GM19455 (cell line): Measurements from ENCODE around the gene SMNDC1.
"Not testable (repeated sequence)": the region's sequence is repeated elsewhere in the genome, so short reads cannot be mapped to it uniquely, and the experiment has no call there.

Experiments
- ATAC-seq: cut with Tn5 transposase; IDR thresholded peaks from one replicate; pipeline ENCODE4 v1.9.1; 2021; ENCODE audit not compliant: unreplicated experiment

Gene SMNDC1

DNA sequence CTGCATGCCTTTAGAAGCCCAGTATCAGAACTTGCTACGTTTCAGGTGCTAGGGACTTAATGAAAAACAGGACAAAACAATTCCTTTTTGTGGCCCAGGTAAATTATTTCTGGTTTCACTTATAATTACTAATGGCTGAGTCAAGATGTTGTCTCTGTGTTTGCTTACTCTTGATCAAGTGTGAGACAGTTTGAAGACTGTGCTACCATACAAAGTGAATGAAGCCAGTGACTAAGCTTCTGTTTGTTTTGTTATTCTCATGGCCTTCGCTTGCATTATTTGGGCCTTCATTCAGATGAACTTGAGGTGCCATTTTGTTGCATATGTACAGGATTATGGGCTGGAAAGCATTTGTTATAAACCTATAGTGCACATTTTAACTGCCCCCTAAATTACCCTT, 17.9 kb downstream of the SMNDC1 start:
- no peak for ATAC-seq

DNA sequence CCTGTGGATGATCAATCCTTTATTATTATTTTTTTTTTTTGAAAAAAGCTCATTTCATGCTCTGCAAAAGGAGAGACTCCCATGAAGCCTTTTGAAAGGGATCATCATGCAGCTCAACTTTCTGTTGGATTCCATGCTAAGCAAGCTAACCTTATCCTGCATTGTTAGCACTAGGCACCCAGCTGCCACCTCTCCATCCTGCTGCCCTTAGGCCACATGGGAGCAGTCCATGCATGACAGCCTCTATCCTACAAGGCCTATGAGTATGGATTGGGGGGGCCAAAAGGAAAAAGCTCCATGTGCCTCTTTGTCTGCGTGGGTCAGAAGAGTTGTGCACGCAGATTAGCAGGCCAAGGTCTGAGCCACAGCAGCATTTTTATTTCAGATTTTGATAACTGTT, 19.2 kb downstream of the SMNDC1 start:
- ATAC-seq, result no peak

DNA sequence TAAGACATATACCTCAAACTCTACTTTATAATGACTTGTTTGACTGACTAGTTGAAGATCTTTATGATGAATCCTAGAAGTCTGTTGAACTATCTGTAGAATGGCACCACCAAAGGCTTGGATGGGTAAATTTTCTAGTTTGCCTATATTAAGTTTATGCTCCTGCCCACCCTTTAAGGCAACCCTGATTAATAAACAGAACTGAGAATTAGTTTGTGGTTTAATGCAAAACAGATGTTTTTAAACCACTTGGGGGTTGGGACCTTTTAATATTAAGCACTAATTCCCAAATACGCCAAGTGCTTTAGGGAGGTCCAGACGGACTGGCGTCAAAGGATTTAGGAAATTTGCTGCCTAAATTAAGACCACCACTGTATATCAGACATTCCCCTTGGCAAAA, 20.5 kb downstream of the SMNDC1 start:
- ATAC-seq, result no peak

DNA sequence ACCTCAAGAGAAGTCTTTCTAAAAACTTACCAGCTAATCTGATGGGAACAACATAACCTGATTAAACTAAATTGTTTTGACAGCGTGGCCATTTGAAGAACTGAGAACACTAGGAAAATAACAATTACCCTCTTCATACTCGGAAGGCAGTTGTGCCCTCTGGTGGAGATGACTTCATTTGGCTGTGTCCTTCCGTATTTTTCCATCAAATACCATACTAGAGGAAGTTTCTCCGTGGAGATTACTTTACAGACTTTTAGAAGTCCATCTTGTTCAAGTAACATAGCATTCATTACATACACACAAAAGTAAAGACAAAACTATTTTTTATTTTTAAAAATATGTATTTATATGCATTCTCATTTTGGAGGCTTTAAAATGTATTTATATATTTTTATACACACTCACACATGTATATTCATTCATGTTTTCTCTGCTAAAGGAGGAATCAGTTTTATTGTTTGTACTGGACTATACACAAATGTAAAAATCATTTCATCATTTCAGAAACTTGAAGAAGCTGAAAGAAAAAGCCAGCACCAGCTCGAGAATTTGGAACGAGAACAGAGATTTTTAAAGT, 25.2 kb downstream of the SMNDC1 start:
- no peak for ATAC-seq

DNA sequence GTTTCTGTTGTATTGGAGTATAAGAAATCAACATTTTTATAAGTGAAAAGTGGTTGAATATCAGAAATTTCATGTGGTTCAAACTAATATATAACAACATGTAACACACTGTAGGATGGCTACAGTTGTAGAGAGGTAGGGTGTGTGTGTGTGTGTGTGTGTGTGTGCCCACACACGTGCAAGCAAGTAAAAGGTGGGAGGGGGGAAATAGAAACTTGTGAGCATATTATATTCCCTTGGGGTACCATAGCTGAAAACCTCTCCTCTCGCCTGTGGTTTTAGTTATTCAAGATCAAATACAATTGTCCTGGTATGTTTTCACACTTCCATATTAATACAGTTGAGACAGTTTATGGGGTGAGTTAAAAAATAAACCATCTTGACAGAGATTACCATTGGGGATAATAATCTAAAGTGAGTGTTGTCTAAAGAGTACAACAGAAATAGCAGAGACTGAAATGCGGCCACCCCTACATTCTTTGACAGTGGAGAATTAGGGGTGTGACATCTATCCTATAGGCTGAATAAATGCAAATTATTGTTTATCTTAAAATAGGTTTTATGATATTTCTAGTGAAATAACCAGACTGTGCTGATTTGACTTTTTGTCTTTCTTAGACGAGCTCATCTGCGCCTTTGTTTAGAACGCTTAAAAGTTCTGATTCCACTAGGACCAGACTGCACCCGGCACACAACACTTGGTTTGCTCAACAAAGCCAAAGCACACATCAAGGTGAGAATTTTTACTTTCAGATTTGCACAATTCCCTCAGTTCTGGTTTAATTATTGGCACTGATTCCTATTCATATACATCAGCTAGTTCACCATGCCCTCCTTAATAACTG, 25.9 kb downstream of the SMNDC1 start:
- no peak for ATAC-seq

DNA sequence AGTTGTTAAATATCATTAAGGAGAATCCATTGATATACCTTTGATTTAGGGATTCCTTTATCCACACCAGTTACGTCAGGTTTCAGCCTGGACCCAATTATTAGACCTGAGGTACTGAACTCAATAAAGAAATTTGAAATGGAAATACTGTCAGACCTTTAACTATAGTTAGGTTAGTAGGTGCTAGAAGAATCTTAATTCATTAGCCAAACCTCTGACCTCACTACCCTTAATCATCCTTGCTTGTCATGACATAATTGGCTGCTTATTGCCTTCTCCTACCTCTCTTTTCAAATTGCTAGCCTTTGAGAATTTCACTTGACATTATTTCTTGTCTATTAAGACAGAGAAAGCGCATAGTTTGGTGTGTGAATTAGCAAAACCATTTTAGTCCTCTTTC, 27.1 kb downstream of the SMNDC1 start:
- no peak for ATAC-seq

DNA sequence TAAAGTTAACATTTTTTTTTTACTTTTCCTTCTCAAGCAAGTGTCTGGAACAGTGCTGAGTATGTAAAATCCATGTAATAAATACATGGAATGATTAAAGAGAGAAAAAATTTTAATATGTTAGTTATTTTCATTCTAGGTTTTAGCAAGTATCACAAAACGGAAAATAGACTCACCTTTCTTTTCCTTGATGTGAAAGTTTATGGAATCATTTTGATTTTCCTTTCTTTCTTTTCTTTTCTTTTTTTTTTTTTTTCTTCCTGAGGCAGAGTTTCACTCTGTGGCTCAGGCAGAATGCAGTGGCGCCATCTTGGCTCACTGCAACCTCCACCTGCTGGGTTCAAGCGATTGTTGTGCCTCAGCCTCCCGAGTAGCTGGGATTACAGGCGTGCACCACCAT, 28.1 kb downstream of the SMNDC1 start:
- no peak for ATAC-seq

DNA sequence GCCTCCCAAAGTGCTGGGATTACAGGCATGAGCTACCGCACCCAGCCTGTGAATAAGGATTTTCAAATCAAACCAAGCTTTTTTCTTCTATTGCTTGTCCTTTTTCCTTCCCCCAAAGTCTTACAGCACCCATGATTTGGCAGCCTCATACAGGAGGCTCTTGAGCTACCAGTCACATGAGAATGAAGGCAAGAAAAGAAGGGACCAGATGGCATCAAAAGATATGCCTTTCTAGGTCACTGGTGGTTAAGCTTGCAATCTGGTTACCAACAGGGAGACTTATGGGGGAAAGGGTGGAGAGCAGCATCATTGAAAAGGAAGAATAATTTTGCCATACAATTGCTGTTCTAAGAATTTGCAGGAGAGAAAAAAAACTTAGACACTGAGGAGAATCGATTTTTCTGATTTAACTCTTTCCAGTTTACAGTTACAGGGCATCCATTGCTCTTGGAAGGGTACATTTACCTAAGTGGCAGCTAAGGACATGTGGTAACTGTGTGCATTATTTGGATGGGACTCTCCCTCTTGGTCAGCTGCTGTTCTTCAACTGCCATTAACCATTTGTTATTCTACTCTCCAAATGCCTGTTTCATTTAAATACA, 29.5 kb downstream of the SMNDC1 start:
- ATAC-seq, result no peak

DNA sequence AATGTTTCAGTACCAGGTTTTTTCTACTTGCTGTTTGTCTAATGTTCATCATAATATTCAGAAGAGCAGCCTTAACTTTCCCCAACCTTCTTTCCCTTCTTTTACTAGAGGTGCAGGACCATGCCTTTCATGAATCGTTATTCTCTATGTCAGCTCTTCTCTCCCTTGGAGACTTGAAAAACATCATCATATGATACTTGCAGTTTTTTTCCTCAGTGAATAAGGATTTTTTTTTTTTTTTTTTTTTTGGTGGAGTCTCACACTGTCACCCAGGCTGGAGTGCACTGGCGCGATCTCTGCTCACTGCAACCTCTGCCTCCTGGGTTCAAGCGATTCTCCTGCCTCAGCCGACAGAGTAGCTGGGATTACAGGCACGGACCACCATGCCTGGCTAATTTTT, 30.1 kb downstream of the SMNDC1 start:
- ATAC-seq, result no peak

DNA sequence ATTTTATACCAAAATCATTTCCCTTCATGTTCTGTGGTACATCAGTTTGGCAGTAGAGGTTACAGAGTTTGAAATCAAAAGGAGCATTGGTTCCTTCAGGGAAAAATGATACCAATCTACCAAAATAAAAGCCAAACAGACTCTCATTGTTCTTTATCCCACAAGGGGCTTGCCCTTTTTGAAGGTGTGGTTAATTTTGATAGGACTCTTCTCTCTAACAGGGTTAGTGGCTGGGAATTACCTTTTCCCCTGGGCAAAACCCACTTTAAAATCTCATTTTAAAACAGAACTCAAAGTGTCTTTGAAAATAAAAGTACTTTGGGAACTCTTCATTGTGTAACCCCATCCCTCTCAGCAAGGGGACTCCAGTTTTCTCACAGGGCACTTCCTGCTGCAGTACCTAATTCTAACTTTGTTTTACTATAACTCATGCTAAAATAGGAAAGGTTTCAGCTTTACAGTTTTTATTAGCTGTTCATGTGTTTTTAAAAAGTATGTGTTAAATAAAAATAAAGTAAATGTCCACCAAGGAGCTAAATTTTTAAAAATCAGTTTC, 30.6 kb downstream of the SMNDC1 start:
- ATAC-seq, result no peak

DNA sequence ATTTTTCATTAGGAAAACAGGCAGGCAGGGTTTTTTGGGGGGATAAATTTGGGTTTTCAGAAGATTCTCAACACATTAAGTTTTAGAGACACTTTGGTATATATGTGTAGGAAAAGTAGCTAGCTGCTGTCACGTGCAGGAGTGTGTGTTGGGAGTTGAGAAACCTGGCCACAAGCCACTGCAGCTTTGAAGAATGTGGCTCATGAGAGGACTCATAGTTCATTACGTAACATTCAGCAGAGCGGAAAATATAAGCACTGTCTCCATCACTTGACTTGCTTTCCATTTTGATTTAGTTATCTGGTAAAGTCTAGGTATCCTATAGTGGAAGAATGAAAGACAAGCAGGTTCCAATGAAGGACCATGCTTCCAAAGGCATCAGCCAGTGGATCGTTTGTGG, 31.2 kb downstream of the SMNDC1 start:
- no peak for ATAC-seq

DNA sequence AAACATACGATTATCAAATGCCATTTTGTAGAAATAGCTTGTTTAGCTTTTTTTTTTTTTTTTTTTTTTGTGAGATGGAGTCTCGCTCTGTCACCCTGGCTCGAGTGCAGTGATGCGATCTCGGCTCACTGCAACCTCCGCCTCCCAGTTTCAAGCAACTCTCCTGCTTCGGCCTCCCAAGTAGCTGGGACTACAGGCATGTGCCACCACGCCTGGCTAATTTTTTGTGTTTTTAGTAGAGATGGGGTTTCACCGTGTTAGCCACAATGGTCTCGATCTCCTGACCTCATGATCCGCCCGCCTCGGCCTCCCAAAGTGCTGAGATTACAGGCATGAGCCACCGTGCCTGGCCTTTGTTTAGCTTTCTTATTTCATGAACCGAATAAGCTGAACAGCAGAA, 31.7 kb downstream of the SMNDC1 start:
- not testable (repeated sequence) for ATAC-seq

DNA sequence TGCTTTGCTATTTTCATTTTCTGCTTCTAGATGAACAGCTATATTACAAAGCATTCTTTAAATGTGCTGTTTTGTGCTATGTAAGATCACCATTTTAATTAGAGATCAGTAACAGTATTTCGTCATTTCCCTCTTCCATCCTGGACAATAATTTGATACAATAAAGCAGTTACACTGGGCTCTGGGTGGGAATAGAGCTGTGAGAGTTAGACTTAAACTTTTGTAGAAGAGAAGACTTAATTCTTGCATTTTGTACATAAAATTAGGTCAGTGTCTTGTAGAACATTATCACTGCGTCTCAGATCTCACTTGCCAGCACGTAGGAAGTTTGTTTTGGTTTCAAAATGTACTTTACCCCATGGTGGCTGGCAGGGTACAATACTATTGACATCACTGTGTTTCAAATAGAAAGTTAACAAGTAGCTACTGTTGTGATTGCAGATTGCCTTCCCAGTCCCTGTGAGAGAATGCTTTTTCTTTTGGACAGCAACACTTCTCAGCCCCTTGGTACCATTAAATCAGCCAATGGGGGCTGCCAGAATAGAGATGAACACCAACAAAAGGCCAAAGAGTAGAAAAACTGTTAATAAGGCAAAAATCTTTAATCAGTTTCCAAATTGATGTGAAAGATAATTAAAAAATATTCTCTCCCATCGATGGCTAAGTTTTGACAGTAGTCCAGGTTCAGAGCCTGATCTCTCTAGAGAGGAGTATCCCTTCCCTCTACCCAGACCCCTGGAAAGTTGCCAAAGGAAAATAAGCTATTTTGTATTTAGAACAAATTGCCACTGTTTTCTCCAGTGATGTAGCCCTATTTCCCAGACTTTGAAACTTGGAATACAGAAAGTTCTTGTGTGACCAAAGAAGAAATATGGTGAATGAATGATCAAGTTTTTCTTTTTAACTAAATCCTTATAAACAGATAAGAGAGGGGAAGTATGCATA, 35.1 kb downstream of the SMNDC1 start:
- no peak for ATAC-seq

DNA sequence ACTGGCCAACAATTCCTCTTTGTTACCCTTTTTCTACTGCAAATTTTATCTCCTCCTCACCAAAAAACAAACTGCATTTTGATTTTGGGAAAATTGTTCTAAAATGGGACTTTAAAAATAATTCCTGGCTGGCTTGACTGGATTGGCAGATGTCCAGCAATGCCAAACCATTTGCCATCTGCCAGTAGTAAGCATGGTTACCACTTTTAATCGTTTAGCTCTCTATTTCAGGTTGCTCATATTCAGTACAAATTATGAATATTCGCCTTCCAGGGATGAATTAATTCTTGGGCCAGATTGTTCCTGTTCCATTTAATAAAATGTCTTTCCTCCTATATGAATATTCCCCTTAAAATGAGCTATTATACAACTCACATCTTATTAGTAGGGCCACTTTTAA, 35.7 kb downstream of the SMNDC1 start:
- ATAC-seq, result no peak

DNA sequence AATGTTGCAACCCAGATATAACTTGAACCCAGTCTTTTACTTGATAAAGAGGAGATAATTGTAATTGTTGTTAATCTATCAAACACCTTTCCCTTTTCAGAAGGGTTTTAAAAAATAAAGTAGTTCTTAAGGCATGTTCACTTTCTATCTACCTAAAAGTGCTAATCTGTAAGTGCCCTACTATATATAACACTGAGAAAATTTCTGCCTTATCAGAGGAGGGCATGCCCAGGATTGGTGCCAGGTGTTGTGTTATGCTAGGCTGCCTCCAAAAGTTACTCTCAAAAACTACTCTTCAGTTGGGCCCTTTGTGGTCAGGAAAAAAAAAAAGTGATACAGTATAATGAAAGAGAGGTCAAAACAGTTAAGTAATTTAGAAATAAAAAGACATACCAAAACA, 36.3 kb downstream of the SMNDC1 start:
- ATAC-seq, result no peak

DNA sequence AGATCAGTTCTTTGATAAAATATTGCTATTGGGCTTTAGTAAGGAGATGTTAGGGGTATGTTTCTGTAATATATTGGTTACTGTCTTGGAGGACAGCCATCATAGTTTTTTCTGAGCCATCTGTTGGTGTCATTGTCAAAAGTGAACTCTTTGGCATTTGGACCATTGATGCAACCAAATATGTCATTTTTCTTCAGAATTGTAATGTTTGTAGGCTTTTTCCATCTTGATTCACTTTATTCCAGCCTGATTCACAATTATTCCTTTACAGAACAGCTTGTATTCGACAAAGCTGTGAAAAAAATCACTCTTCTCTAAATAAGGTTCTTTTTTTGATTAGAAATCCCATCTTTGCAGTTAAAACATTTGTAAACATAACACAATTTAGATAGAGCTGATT, 37.4 kb downstream of the SMNDC1 start:
- no peak for ATAC-seq

DNA sequence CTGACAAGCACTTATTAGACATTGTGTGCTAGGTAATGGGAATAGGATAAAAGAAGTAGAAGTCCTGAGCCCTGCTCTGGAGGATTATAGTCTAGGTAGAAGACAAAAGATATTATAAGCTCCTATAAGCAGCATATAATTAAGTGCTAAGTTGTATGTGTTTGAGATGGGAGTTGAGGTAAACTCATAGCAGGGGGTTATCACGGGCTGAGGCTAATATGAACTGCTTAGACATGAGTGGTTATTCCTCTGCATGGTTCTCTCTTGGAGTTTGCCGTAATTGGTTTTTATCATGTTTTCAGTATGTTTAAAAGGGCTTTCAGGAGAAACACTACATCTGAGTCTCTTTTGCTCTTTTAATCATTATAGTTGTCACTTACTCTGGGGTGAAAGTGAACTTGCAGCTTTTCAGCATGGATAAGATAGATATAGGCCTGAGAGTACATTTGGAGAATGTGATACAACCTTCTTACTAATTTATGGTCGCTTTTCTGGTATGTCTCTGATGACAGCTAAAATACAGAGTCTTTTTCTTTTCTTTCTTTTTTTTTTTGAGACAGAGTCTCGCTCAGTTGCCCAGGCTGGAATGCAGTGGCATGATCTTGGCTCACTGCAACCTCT, 39.0 kb downstream of the SMNDC1 start:
- ATAC-seq, result no peak

DNA sequence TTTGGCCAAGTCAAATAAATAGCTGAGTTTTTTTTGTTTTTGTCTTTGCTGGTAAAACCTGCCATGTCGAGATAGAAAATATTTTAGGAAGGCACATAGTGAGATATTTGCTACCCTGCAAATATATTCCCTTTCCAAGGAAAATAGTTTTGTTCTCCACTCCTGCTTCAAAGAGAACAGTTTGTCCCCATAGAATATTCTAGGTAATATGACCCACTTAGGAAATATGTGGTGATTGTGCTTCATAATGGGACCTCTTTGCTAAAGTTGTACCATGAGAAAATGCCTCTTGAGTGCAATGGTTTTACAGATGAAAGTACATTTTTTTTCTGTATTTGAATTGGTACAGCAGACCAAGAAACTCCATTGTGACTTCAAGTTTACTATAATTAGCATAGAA, 41.6 kb downstream of the SMNDC1 start:
- no peak for ATAC-seq

DNA sequence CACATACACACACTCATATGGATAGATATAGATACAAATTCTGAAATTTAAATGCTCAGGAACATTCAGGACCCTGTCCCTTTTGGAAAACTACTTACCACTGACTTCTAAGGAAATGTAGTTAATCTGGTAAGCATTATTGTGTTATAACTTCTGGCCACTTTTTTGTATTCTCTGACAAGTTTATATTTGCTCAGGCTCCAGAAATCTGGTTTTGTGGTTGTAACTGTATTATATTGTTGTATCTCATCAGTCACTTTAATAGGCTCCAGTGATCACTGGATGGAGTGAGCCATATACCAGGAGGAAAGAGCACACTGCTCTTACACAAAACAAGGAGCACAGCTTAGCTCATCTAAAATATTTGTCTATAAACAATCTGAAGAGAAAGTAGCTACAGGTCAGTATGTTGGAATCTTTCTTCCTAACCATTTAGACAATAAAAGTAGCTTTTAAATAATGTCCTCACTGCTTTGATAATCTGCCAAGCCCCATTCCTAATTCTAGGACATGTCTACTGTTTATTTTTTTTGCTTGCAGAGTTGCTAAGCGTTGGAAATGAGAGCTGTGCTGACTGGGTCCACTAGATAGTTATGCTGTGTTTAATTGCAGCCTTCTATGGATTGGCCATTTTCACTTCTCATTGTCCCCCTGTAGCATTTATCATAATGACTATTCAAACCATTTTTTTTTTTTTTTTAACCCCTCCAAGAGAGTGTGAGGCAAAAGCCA, 43.8 kb downstream of the SMNDC1 start:
- ATAC-seq, result no peak

DNA sequence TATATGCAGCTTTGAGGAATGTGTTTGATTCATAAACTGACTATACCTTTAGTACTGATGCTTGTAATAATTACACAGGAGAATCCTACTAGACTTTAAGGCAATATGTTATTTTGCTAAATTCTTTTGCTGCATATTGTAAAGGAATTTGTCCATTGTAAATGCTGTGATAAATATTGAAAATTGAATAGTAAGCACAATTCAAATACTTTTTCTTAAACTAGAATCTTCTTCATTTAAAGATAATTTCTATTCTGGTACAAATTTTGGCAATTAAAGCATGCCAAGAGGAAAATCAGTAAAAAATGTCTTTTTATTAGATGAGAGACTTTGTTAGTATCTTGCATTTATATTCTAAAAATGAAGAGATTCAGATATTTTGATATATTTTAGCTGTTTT, 45.4 kb downstream of the SMNDC1 start:
- no peak for ATAC-seq
